ENCODE results near the gene RNASE11.

DNA sequence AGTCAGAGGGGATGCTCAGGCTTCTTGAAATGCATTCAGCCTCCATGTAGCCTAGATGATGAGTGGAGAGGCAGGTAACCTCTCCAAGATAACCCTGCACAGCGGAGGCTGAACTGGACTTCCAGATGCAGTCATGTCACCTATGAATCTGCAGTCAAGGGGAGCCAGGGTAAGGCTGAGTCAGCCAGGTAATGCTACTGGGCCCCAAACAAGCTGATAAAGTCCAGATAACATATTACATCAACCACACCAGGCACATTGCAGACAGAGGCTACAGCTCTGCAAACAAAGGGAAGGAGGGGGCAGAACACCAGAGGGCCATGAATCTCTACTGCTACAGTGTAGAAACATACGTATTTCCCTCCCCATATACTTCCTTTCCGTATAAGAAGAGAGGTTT, 40.9 kb downstream of the RNASE11 start:
- TF ChIP-seq POLR2A (IDR thresholded peaks at IDR 0.05) = no peak
- TF ChIP-seq CTCF (IDR thresholded peaks at IDR 0.05) = no peak
